HL-60 (cell line): ENCODE measurements around the gene EOMES.

ENCODE experiments used
- POLR2AphosphoS5 ChIP-seq: IDR thresholded peaks from 2 replicates; pipeline ENCODE4 v1.6.1; 2012; ENCODE audit warnings: low read depth
- TF ChIP-seq, protein P1 (sequence below): IDR thresholded peaks from one replicate; pipeline ENCODE4 v1.5.1; 2011; ENCODE audit warnings: low read length, control low read depth, inconsistent platforms; ENCODE audit not compliant: insufficient read depth
- TF ChIP-seq, protein P2 (sequence below): IDR thresholded peaks from 2 replicates; pipeline ENCODE4 v1.6.1; 2012; ENCODE audit warnings: low read depth; ENCODE audit not compliant: insufficient replicate concordance

DNA sequence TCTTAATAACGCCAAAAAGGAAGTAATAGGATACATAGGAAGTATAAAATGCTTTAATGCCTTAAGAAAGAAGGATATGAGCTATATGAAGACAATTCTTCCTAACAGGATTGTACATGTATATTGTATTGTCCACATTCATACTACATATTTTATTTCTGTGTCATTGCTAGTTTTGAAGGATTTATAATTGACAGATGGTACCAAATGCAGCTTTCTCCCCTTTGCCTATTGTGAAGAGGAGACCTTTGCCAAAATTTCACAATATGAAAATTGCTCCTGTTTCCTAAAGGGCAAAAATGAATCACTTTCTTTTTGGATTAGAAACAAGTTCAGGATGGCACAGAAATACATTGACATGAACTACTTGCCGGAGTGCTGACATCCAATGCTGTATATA, 34.8 kb upstream of the EOMES start:
- TF ChIP-seq, protein P1, sequence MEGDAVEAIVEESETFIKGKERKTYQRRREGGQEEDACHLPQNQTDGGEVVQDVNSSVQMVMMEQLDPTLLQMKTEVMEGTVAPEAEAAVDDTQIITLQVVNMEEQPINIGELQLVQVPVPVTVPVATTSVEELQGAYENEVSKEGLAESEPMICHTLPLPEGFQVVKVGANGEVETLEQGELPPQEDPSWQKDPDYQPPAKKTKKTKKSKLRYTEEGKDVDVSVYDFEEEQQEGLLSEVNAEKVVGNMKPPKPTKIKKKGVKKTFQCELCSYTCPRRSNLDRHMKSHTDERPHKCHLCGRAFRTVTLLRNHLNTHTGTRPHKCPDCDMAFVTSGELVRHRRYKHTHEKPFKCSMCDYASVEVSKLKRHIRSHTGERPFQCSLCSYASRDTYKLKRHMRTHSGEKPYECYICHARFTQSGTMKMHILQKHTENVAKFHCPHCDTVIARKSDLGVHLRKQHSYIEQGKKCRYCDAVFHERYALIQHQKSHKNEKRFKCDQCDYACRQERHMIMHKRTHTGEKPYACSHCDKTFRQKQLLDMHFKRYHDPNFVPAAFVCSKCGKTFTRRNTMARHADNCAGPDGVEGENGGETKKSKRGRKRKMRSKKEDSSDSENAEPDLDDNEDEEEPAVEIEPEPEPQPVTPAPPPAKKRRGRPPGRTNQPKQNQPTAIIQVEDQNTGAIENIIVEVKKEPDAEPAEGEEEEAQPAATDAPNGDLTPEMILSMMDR = no peak
- TF ChIP-seq POLR2AphosphoS5 = no peak
- TF ChIP-seq, protein P2, sequence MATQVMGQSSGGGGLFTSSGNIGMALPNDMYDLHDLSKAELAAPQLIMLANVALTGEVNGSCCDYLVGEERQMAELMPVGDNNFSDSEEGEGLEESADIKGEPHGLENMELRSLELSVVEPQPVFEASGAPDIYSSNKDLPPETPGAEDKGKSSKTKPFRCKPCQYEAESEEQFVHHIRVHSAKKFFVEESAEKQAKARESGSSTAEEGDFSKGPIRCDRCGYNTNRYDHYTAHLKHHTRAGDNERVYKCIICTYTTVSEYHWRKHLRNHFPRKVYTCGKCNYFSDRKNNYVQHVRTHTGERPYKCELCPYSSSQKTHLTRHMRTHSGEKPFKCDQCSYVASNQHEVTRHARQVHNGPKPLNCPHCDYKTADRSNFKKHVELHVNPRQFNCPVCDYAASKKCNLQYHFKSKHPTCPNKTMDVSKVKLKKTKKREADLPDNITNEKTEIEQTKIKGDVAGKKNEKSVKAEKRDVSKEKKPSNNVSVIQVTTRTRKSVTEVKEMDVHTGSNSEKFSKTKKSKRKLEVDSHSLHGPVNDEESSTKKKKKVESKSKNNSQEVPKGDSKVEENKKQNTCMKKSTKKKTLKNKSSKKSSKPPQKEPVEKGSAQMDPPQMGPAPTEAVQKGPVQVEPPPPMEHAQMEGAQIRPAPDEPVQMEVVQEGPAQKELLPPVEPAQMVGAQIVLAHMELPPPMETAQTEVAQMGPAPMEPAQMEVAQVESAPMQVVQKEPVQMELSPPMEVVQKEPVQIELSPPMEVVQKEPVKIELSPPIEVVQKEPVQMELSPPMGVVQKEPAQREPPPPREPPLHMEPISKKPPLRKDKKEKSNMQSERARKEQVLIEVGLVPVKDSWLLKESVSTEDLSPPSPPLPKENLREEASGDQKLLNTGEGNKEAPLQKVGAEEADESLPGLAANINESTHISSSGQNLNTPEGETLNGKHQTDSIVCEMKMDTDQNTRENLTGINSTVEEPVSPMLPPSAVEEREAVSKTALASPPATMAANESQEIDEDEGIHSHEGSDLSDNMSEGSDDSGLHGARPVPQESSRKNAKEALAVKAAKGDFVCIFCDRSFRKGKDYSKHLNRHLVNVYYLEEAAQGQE = no peak
